BJ (cell line): ENCODE data around the gene FRAS1. TPM values are rescaled to one million over a fixed set of nuclear protein-coding genes. Genes with fewer than 3 reads are reported as not detected.
"Not testable (repeated sequence)": the region's sequence is repeated elsewhere in the genome, so short reads cannot be mapped to it uniquely, and the experiment has no call there.

Experiments used
- CTCF ChIA-PET: fragments of 350-600 bp; formaldehyde crosslinking; extraction: SDS; loops from one replicate; lab custom pipeline; 2021; ENCODE audit warnings: antibody characterized with exemption, inconsistent platforms; lab: Yijun Ruan, JAX
- POLR2A ChIA-PET: fragments of 300-600 bp; sonication (Branson Sonifier 250); formaldehyde crosslinking; extraction: SDS; loops from one replicate; lab custom pipeline; 2021; ENCODE audit warnings: antibody characterized with exemption; lab: Charles Lee
- DNase-seq: peaks from one replicate; pipeline ENCODE4 v3.0.0-alpha.2; 2011; ENCODE audit warnings: low read depth
- H3K27me3 ChIP-seq: 2 replicates; pipeline ENCODE4 v1.6.0; 2011; ENCODE audit warnings: low read length; ENCODE audit not compliant: control insufficient read depth, insufficient read depth
- H3K36me3 ChIP-seq: 2 replicates; pipeline ENCODE4 v1.5.1; 2011; ENCODE audit warnings: low read length; ENCODE audit not compliant: control insufficient read depth, insufficient read depth
- H3K4me3 ChIP-seq: 2 replicates; pipeline ENCODE4 v1.5.1; 2011; ENCODE audit warnings: low read depth, mild to moderate bottlenecking, control low read depth, low read length
- CTCF ChIP-seq: IDR thresholded peaks from 2 replicates; pipeline ENCODE4 v1.5.1; 2011; ENCODE audit warnings: low read depth, mild to moderate bottlenecking, control low read depth, inconsistent platforms, low read length, moderate library complexity; ENCODE audit not compliant: insufficient read depth
- polyA plus RNA-seq: library from polyadenylated mRNA; depleted of rRNA; stranded (reverse); fragments of >200 nt; gene quantifications from 2 replicates; pipeline ENCODE4 v1.2.3, GENCODE V29; 2011

The FRAS1 gene
- polyA plus RNA-seq, 1 experiment, result 4.4 TPM

- no peak for TF ChIP-seq CTCF
- no peaks in the 10 kb centered on the region for H3K36me3 ChIP-seq
- POLR2A ChIA-PET, result no interaction called here
- CTCF ChIA-PET, result no interaction called here
- no peak overlapping the region for H3K4me3 ChIP-seq
- no peak for DNase-seq
- H3K27me3 ChIP-seq, result no peaks in the 10 kb centered on the region
Measured at GRCh38 chr4:78169728-78170127, 112.6 kb downstream of the FRAS1 start.

DNA sequence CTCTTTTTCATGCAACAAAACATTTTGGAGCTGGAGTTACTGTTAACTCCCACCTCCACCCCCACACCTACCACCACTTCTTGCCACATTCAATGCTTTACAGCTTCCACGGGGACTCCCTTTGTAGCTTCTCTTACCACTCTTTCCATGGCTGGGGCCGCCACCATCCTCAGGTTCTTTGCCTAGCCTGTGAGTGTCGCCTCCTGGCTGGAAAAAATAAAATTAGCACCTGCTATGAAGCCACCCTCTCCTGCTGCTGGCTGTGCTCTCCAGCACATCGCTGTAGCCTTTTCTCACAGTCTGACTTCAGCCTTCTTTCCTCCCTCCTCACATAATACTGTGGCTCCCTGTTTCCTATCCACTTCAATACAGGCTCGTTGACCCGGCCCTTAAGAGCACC, 114.4 kb downstream of the FRAS1 start:
- no peaks in the 10 kb centered on the region for H3K36me3 ChIP-seq
- DNase-seq, result no peak
- CTCF ChIA-PET, result interaction anchor here (1.1 to 1.3 kb wide), 3 partner anchors 15 to 32 kb away, joined by 3 to 4 read pairs (median 3); no protein-coding TSS in a partner anchor
- no peaks in the 10 kb centered on the region for H3K27me3 ChIP-seq
- POLR2A ChIA-PET, result interaction anchor here (0.5 kb wide), 1 partner anchor 168 kb away, joined by 5 read pairs; no protein-coding TSS in a partner anchor
- no peak overlapping the region for H3K4me3 ChIP-seq
- no peak for TF ChIP-seq CTCF

GRCh38 chr4:78174891-78175290, 117.8 kb downstream of the FRAS1 start:
- no peak overlapping the region for H3K4me3 ChIP-seq
- DNase-seq, result no peak
- CTCF ChIA-PET, result no interaction called here
- no peak for TF ChIP-seq CTCF
- H3K27me3 ChIP-seq, result no peaks in the 10 kb centered on the region
- no peaks in the 10 kb centered on the region for H3K36me3 ChIP-seq
- POLR2A ChIA-PET, result no interaction called here

DNA sequence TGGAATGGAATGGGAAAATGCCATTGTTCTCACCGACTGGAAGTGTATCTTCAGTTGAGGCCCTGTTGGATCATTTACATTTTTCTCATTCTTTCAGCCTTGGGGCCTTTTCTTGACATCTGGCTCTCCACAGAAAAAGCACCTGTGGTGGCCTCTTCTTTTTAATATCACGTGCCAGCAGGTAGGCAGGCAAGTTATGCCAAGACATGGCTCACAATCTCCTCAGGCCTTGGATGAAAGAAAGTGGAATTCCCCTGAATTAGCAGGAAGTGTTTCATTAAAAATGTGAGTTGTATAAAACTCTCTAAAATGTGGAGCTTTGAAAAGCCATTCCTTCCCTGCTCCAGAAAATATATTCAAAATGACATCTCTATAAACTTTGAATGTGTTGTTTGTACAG, 122.1 kb downstream of the FRAS1 start:
- TF ChIP-seq CTCF, result no peak
- H3K27me3 ChIP-seq, result no peaks in the 10 kb centered on the region
- POLR2A ChIA-PET, result no interaction called here
- CTCF ChIA-PET, result no interaction called here
- no peak for DNase-seq
- no peaks in the 10 kb centered on the region for H3K36me3 ChIP-seq
- no peak overlapping the region for H3K4me3 ChIP-seq

GRCh38 chr4:78181681-78182234, 124.6 kb downstream of the FRAS1 start:
- CTCF ChIA-PET, H3K4me3 ChIP-seq, DNase-seq, H3K27me3 ChIP-seq, H3K36me3 ChIP-seq, POLR2A ChIA-PET: not testable (repeated sequence)

DNA sequence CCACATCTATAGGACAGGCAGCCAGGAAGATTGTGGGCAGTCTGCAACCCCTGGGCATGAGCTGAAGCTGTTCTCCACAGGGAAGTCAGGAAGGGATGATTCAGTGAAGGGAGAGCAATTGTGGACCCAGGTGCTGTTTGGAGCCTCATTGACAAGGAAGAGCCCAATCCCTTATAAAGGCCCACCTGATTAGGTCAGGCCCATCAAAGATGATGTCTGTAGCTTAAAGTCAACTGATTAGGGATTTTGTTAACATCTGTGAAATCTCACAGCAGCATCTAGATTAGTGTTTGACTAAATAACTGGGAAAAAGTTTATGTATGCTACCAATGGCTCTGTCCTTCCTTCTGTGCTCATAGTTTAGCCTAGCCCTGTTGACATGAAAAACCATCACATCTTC, 127.5 kb downstream of the FRAS1 start:
- H3K27me3 ChIP-seq, result no peaks in the 10 kb centered on the region
- H3K4me3 ChIP-seq, result no peak overlapping the region
- DNase-seq, result no peak
- CTCF ChIA-PET, result no interaction called here
- POLR2A ChIA-PET, result no interaction called here
- H3K36me3 ChIP-seq, result no peaks in the 10 kb centered on the region
- no peak for TF ChIP-seq CTCF
